Hindlimb muscle (tissue), 1 donor: Measurements from ENCODE around the gene NT5M. TPM values are rescaled to one million over a fixed set of nuclear protein-coding genes. Genes with fewer than 3 reads are reported as not detected.
"Not testable (repeated sequence)": the region's sequence is repeated elsewhere in the genome, so short reads cannot be mapped to it uniquely, and the experiment has no call there.

Experiments used
- DNase-seq: peaks from one replicate; pipeline ENCODE4 v3.0.0-alpha.2; 2013
- polyA plus RNA-seq: library from polyadenylated mRNA; unstranded; fragments of 120-200 nt; gene quantifications from one replicate; pipeline ENCODE4 v1.2.1, GENCODE V29; 2013; ENCODE audit not compliant: insufficient read length

NT5M gene
- polyA plus RNA-seq: 7.4 TPM

- peak; percentile 90 for DNase-seq
Measured at GRCh38 chr17:17303010-17303846, at the start of gene NT5M. TSS of gene NT5M (plus strand) at chr17:17303373. CDS start at chr17:17303551, 178 bp downstream.

- DNase-seq: no peak
Measured at GRCh38 chr17:17253406-17253805, 49.8 kb upstream of the NT5M start.

GRCh38 chr17:17254036-17254435 is 49.1 kb upstream of the NT5M start:
- no peak for DNase-seq

- DNase-seq: not testable (repeated sequence)
Measured at GRCh38 chr17:17255689-17256088, 47.5 kb upstream of the NT5M start.

- no peak for DNase-seq
Measured at GRCh38 chr17:17256316-17256715, 46.9 kb upstream of the NT5M start.

- no peak for DNase-seq
Measured at GRCh38 chr17:17258011-17258410, 45.2 kb upstream of the NT5M start.

GRCh38 chr17:17258998-17259397 is 44.2 kb upstream of the NT5M start:
- DNase-seq: no peak

GRCh38 chr17:17264430-17264829 is 38.7 kb upstream of the NT5M start:
- DNase-seq: no peak

- DNase-seq: no peak
Measured at GRCh38 chr17:17269926-17270773, 33.0 kb upstream of the NT5M start.

- no peak for DNase-seq
Measured at GRCh38 chr17:17275971-17276370, 27.2 kb upstream of the NT5M start.

GRCh38 chr17:17277431-17277830 is 25.7 kb upstream of the NT5M start:
- DNase-seq: not testable (repeated sequence)

GRCh38 chr17:17279316-17279715 is 23.9 kb upstream of the NT5M start:
- DNase-seq: no peak

GRCh38 chr17:17280613-17281549 is 22.3 kb upstream of the NT5M start, which contains the start of gene COPS3:
TSS of gene COPS3 (minus strand) at chr17:17281246. CDS start at chr17:17281186, 60 bp downstream.
- peak; percentile 97 for DNase-seq

- no peak for DNase-seq
Measured at GRCh38 chr17:17285951-17286350, 17.2 kb upstream of the NT5M start.

- DNase-seq: no peak
Measured at GRCh38 chr17:17289086-17289485, 14.1 kb upstream of the NT5M start.

GRCh38 chr17:17289701-17290100 is 13.5 kb upstream of the NT5M start:
- no peak for DNase-seq

- DNase-seq: no peak
Measured at GRCh38 chr17:17295141-17295540, 8.0 kb upstream of the NT5M start.

- no peak for DNase-seq
Measured at GRCh38 chr17:17297217-17297616, 6.0 kb upstream of the NT5M start.

GRCh38 chr17:17298108-17298507 is 5.1 kb upstream of the NT5M start:
- DNase-seq: no peak

- no peak for DNase-seq
Measured at GRCh38 chr17:17300624-17301568, 2.3 kb upstream of the NT5M start.

GRCh38 chr17:17301659-17302058 is 1.5 kb upstream of the NT5M start:
- not testable (repeated sequence) for DNase-seq
